WTC11 (cell line): ENCODE results near the gene PTGES2. TPM values are rescaled to one million over a fixed set of nuclear protein-coding genes. Genes with fewer than 3 reads are reported as not detected.

ENCODE experiments used
- ATAC-seq: fragments of 200-7000 bp; cut with Tn5 transposase; 2 replicates; pipeline ENCODE4 v1.10.0; 2021; ENCODE audit warnings: mild to moderate bottlenecking, moderate library complexity
- CTCF ChIA-PET: fragments of 300-600 bp; sonication (Branson Sonifier 250); formaldehyde crosslinking; loops from one replicate; lab custom pipeline; 2021; ENCODE audit warnings: antibody characterized with exemption; lab: Charles Lee
- POLR2A ChIA-PET: fragments of 350-600 bp; sonication (Branson Sonifier 250); formaldehyde crosslinking; loops from one replicate; lab custom pipeline; 2021; ENCODE audit warnings: antibody characterized with exemption; lab: Charles Lee
- DNase-seq: peaks from one replicate; pipeline ENCODE4 v3.0.0; 2021; ENCODE audit warnings: low spot score
- H3K27ac Mint-ChIP-seq: 2 replicates; pipeline ENCODE4 v1.8.0; 2021; ENCODE audit warnings: mixed read lengths
- H3K27me3 Mint-ChIP-seq: 2 replicates; pipeline ENCODE4 v1.8.0; 2021; ENCODE audit warnings: low read depth, mild to moderate bottlenecking, moderate library complexity, mixed read lengths
- H3K36me3 Mint-ChIP-seq: 2 replicates; pipeline ENCODE4 v1.8.0; 2021; ENCODE audit warnings: mixed read lengths
- H3K4me1 Mint-ChIP-seq: 2 replicates; pipeline ENCODE4 v1.8.0; 2022; ENCODE audit warnings: mixed read lengths
- H3K4me3 Mint-ChIP-seq: 2 replicates; pipeline ENCODE4 v1.8.0; 2021; ENCODE audit warnings: mild to moderate bottlenecking, moderate library complexity, mixed read lengths
- H3K9me3 Mint-ChIP-seq: 2 replicates; pipeline ENCODE4 v1.8.0; 2021; ENCODE audit warnings: mixed read lengths
- ATF1 ChIP-seq: sonication (generic); formaldehyde crosslinking; IDR thresholded peaks from 2 replicates; pipeline ENCODE4 v1.8.1; 2023; ENCODE audit warnings: mild to moderate bottlenecking, moderate library complexity, missing genetic modification reagents
- CBFB ChIP-seq: sonication (generic); formaldehyde crosslinking; IDR thresholded peaks from 2 replicates; pipeline ENCODE4 v1.8.1; 2022; ENCODE audit warnings: mild to moderate bottlenecking, low read depth, missing genetic modification reagents
- CREM ChIP-seq: sonication (generic); formaldehyde crosslinking; IDR thresholded peaks from 2 replicates; pipeline ENCODE4 v1.8.1; 2022; ENCODE audit warnings: mild to moderate bottlenecking, missing genetic modification reagents, moderate library complexity
- EMX1 ChIP-seq: fragments of 250-450 bp; sonication (Bioruptor Pico); IDR thresholded peaks from 2 replicates; pipeline ENCODE4 v1.8.0; 2021; ENCODE audit warnings: mild to moderate bottlenecking
- ETV6 ChIP-seq: sonication (generic); formaldehyde crosslinking; IDR thresholded peaks from 2 replicates; pipeline ENCODE4 v1.8.1; 2022; ENCODE audit warnings: mild to moderate bottlenecking, missing genetic modification reagents
- FOXJ3 ChIP-seq: sonication (generic); formaldehyde crosslinking; IDR thresholded peaks from 2 replicates; pipeline ENCODE4 v1.9.0; 2021; ENCODE audit warnings: missing genetic modification reagents, mild to moderate bottlenecking, borderline replicate concordance
- GRHL2 ChIP-seq: fragments of 250-450 bp; sonication (Bioruptor Pico); IDR thresholded peaks from 2 replicates; pipeline ENCODE4 v1.8.0; 2022; ENCODE audit warnings: mild to moderate bottlenecking, moderate library complexity; ENCODE audit not compliant: insufficient replicate concordance, severe bottlenecking
- MXD4 ChIP-seq: fragments of 250-450 bp; sonication (Bioruptor Pico); IDR thresholded peaks from 2 replicates; pipeline ENCODE4 v1.8.0; 2021; ENCODE audit warnings: mild to moderate bottlenecking, moderate library complexity, borderline replicate concordance
- MYBL2 ChIP-seq: sonication (generic); formaldehyde crosslinking; IDR thresholded peaks from 2 replicates; pipeline ENCODE4 v1.8.1; 2023; ENCODE audit warnings: mild to moderate bottlenecking, moderate library complexity, missing genetic modification reagents
- NR1H2 ChIP-seq: sonication (generic); formaldehyde crosslinking; IDR thresholded peaks from 2 replicates; pipeline ENCODE4 v1.9.0; 2021; ENCODE audit warnings: mild to moderate bottlenecking, moderate library complexity, missing genetic modification reagents
- RORB ChIP-seq: fragments of 250-450 bp; sonication (Bioruptor Pico); IDR thresholded peaks from 2 replicates; pipeline ENCODE4 v1.9.0; 2021; ENCODE audit warnings: mild to moderate bottlenecking
- SP1 ChIP-seq: sonication (generic); formaldehyde crosslinking; conservative IDR thresholded peaks from 2 replicates; pipeline ENCODE4 v1.8.1; 2022; ENCODE audit warnings: missing genetic modification reagents
- ZBTB21 ChIP-seq: sonication (generic); formaldehyde crosslinking; IDR thresholded peaks from 2 replicates; pipeline ENCODE4 v1.8.1; 2023; ENCODE audit warnings: mild to moderate bottlenecking, missing genetic modification reagents, borderline replicate concordance
- total RNA-seq: library from RNA; stranded (reverse); gene quantifications from 3 replicates; pipeline ENCODE4 v1.2.3, GENCODE V29; 2021
- TF ChIP-seq, protein P1 (sequence below): fragments of 250-450 bp; sonication (Bioruptor Pico); IDR thresholded peaks from 2 replicates; pipeline ENCODE4 v1.9.0; 2021; ENCODE audit warnings: mild to moderate bottlenecking, borderline replicate concordance
- TF ChIP-seq, protein P2 (sequence below): sonication (generic); formaldehyde crosslinking; IDR thresholded peaks from 2 replicates; pipeline ENCODE4 v1.8.0; 2022; ENCODE audit warnings: mild to moderate bottlenecking, missing genetic modification reagents
- TF ChIP-seq, protein P3 (sequence below): fragments of 200-600 bp; IDR thresholded peaks from 2 replicates; pipeline ENCODE4 v1.8.0; 2022; ENCODE audit warnings: antibody characterized with exemption
- TF ChIP-seq, protein P4 (sequence below): sonication (generic); formaldehyde crosslinking; IDR thresholded peaks from 2 replicates; pipeline ENCODE4 v1.8.0; 2022; ENCODE audit warnings: mild to moderate bottlenecking, missing genetic modification reagents
- TF ChIP-seq, protein P5 (sequence below): sonication (generic); formaldehyde crosslinking; IDR thresholded peaks from 2 replicates; pipeline ENCODE4 v1.8.1; 2023; ENCODE audit warnings: mild to moderate bottlenecking, missing genetic modification reagents
- TF ChIP-seq, protein P6 (sequence below): sonication (generic); formaldehyde crosslinking; IDR thresholded peaks from 2 replicates; pipeline ENCODE4 v1.8.0; 2022; ENCODE audit warnings: missing genetic modification reagents
- TF ChIP-seq, protein P7 (sequence below): sonication (generic); formaldehyde crosslinking; IDR thresholded peaks from 2 replicates; pipeline ENCODE4 v1.8.1; 2022; ENCODE audit warnings: mild to moderate bottlenecking, moderate library complexity, missing genetic modification reagents

The PTGES2 gene
- total RNA-seq, 1 experiment from 2014 or later = 118 TPM

DNA sequence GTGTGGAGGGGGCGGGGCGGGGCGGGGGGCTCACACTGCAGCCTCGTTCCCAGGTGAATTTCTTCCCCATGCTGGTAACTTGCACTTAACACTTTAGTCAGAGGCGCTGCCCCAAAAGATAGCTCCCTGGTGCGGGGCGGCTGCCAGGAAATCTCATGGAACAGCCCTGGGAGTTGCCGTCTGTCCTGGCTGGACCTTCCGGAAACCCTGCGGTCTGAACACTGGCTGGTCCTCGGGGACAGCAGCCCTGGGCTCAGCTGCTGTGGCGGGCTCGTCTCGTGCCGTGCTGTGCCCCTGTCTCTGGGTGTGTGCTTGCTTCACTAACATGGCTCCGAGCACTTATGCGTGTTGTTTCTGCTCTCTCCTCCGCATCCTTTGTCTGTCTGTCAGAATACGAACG is 25.8 kb downstream of the PTGES2 start:
- ChIA-PET CTCF (interaction anchor here (1.2 to 1.6 kb wide), 2 partner anchors 9 to 23 kb away, joined by 3 to 5 read pairs; no protein-coding TSS in a partner anchor), POLR2A (interaction anchor here (1.1 kb wide), 1 partner anchor 16 kb away, joined by 3 read pairs; no protein-coding TSS in a partner anchor)
- peaks cover 51% of the 10 kb centered on the region for H3K4me1 Mint-ChIP-seq
- no peak overlapping the region; the same call in 1 of the 2 replicates for H3K4me3 Mint-ChIP-seq
- no peak for ATAC-seq
- DNase-seq = no peak
- H3K36me3 Mint-ChIP-seq = peaks cover 41% of the 10 kb centered on the region
- H3K27ac Mint-ChIP-seq = peak overlapping the region; percentile 72
- TF ChIP-seq CBFB (CRISPR knock-in tag) = no peak
- TF ChIP-seq ATF1 = no peak
- no peak for TF ChIP-seq EMX1 (CRISPR knock-in tag)
- TF ChIP-seq CREM (CRISPR knock-in tag) = no peak
- TF ChIP-seq ETV6 (CRISPR knock-in tag) = no peak
- TF ChIP-seq, protein P1, sequence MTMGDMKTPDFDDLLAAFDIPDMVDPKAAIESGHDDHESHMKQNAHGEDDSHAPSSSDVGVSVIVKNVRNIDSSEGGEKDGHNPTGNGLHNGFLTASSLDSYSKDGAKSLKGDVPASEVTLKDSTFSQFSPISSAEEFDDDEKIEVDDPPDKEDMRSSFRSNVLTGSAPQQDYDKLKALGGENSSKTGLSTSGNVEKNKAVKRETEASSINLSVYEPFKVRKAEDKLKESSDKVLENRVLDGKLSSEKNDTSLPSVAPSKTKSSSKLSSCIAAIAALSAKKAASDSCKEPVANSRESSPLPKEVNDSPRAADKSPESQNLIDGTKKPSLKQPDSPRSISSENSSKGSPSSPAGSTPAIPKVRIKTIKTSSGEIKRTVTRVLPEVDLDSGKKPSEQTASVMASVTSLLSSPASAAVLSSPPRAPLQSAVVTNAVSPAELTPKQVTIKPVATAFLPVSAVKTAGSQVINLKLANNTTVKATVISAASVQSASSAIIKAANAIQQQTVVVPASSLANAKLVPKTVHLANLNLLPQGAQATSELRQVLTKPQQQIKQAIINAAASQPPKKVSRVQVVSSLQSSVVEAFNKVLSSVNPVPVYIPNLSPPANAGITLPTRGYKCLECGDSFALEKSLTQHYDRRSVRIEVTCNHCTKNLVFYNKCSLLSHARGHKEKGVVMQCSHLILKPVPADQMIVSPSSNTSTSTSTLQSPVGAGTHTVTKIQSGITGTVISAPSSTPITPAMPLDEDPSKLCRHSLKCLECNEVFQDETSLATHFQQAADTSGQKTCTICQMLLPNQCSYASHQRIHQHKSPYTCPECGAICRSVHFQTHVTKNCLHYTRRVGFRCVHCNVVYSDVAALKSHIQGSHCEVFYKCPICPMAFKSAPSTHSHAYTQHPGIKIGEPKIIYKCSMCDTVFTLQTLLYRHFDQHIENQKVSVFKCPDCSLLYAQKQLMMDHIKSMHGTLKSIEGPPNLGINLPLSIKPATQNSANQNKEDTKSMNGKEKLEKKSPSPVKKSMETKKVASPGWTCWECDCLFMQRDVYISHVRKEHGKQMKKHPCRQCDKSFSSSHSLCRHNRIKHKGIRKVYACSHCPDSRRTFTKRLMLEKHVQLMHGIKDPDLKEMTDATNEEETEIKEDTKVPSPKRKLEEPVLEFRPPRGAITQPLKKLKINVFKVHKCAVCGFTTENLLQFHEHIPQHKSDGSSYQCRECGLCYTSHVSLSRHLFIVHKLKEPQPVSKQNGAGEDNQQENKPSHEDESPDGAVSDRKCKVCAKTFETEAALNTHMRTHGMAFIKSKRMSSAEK (CRISPR knock-in tag) = no peak
- no peak for TF ChIP-seq ZBTB21 (CRISPR knock-in tag)
- TF ChIP-seq, protein P2, sequence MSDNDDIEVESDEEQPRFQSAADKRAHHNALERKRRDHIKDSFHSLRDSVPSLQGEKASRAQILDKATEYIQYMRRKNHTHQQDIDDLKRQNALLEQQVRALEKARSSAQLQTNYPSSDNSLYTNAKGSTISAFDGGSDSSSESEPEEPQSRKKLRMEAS (CRISPR knock-in tag) = no peak
- TF ChIP-seq, protein P3, sequence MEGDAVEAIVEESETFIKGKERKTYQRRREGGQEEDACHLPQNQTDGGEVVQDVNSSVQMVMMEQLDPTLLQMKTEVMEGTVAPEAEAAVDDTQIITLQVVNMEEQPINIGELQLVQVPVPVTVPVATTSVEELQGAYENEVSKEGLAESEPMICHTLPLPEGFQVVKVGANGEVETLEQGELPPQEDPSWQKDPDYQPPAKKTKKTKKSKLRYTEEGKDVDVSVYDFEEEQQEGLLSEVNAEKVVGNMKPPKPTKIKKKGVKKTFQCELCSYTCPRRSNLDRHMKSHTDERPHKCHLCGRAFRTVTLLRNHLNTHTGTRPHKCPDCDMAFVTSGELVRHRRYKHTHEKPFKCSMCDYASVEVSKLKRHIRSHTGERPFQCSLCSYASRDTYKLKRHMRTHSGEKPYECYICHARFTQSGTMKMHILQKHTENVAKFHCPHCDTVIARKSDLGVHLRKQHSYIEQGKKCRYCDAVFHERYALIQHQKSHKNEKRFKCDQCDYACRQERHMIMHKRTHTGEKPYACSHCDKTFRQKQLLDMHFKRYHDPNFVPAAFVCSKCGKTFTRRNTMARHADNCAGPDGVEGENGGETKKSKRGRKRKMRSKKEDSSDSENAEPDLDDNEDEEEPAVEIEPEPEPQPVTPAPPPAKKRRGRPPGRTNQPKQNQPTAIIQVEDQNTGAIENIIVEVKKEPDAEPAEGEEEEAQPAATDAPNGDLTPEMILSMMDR = no peak
- no peak for TF ChIP-seq GRHL2
- TF ChIP-seq FOXJ3 (CRISPR knock-in tag) = no peak
- TF ChIP-seq MYBL2 = no peak
- no peak for TF ChIP-seq NR1H2 (CRISPR knock-in tag)
- TF ChIP-seq, protein P4, sequence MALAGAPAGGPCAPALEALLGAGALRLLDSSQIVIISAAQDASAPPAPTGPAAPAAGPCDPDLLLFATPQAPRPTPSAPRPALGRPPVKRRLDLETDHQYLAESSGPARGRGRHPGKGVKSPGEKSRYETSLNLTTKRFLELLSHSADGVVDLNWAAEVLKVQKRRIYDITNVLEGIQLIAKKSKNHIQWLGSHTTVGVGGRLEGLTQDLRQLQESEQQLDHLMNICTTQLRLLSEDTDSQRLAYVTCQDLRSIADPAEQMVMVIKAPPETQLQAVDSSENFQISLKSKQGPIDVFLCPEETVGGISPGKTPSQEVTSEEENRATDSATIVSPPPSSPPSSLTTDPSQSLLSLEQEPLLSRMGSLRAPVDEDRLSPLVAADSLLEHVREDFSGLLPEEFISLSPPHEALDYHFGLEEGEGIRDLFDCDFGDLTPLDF (CRISPR knock-in tag) = no peak
- TF ChIP-seq, protein P5, sequence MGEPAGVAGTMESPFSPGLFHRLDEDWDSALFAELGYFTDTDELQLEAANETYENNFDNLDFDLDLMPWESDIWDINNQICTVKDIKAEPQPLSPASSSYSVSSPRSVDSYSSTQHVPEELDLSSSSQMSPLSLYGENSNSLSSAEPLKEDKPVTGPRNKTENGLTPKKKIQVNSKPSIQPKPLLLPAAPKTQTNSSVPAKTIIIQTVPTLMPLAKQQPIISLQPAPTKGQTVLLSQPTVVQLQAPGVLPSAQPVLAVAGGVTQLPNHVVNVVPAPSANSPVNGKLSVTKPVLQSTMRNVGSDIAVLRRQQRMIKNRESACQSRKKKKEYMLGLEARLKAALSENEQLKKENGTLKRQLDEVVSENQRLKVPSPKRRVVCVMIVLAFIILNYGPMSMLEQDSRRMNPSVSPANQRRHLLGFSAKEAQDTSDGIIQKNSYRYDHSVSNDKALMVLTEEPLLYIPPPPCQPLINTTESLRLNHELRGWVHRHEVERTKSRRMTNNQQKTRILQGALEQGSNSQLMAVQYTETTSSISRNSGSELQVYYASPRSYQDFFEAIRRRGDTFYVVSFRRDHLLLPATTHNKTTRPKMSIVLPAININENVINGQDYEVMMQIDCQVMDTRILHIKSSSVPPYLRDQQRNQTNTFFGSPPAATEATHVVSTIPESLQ (CRISPR knock-in tag) = no peak
- TF ChIP-seq SP1 (CRISPR knock-in tag) = no peak
- H3K9me3 Mint-ChIP-seq = no peaks in the 10 kb centered on the region
- H3K27me3 Mint-ChIP-seq = no peaks in the 10 kb centered on the region

DNA sequence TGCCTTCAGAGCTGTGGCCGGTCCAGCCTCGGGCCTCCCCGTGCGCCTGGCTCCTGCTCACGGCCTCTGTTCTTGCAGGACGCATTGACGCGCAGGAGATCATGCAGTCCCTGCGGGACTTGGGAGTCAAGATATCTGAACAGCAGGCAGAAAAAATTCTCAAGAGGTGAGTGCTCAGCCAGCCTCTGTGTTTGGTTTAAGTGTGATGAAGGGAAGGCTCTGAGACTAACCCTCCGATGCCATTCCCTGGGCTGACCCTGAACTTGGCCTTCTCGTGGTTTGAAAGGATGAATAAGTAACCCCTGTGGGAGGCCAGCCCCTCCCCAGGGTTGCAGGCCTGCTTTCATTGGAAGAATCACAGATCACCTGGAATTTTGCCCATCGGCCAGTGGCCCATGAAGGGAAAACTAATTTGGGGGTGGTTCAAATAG is 26.3 kb downstream of the PTGES2 start:
- Mint-ChIP-seq H3K4me1 (peaks cover 51% of the 10 kb centered on the region), H3K36me3 (peaks cover 37% of the 10 kb centered on the region), H3K4me3 (no peak overlapping the region), H3K27ac (peak overlapping the region; percentile 78), H3K27me3 (no peaks in the 10 kb centered on the region), H3K9me3 (no peaks in the 10 kb centered on the region)
- no peak for DNase-seq
- ChIA-PET CTCF (interaction anchor here (1.2 to 1.6 kb wide), 2 partner anchors 9 to 24 kb away, joined by 3 to 5 read pairs; no protein-coding TSS in a partner anchor), POLR2A (interaction anchor here (1.1 kb wide), 1 partner anchor 16 kb away, joined by 3 read pairs; no protein-coding TSS in a partner anchor)
- ATAC-seq = no peak
- TF ChIP-seq, protein P6, sequence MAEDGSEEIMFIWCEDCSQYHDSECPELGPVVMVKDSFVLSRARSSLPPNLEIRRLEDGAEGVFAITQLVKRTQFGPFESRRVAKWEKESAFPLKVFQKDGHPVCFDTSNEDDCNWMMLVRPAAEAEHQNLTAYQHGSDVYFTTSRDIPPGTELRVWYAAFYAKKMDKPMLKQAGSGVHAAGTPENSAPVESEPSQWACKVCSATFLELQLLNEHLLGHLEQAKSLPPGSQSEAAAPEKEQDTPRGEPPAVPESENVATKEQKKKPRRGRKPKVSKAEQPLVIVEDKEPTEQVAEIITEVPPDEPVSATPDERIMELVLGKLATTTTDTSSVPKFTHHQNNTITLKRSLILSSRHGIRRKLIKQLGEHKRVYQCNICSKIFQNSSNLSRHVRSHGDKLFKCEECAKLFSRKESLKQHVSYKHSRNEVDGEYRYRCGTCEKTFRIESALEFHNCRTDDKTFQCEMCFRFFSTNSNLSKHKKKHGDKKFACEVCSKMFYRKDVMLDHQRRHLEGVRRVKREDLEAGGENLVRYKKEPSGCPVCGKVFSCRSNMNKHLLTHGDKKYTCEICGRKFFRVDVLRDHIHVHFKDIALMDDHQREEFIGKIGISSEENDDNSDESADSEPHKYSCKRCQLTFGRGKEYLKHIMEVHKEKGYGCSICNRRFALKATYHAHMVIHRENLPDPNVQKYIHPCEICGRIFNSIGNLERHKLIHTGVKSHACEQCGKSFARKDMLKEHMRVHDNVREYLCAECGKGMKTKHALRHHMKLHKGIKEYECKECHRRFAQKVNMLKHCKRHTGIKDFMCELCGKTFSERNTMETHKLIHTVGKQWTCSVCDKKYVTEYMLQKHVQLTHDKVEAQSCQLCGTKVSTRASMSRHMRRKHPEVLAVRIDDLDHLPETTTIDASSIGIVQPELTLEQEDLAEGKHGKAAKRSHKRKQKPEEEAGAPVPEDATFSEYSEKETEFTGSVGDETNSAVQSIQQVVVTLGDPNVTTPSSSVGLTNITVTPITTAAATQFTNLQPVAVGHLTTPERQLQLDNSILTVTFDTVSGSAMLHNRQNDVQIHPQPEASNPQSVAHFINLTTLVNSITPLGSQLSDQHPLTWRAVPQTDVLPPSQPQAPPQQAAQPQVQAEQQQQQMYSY (CRISPR knock-in tag) = no peak
- TF ChIP-seq MXD4 (CRISPR knock-in tag) (no peak), CBFB (CRISPR knock-in tag) (no peak), RORB (CRISPR knock-in tag) (no peak)
- TF ChIP-seq, protein P7, sequence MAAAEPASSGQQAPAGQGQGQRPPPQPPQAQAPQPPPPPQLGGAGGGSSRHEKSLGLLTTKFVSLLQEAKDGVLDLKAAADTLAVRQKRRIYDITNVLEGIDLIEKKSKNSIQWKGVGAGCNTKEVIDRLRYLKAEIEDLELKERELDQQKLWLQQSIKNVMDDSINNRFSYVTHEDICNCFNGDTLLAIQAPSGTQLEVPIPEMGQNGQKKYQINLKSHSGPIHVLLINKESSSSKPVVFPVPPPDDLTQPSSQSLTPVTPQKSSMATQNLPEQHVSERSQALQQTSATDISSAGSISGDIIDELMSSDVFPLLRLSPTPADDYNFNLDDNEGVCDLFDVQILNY (CRISPR knock-in tag) = no peak
